ENCODE measurements around the gene DGKH.
"Not testable (repeated sequence)": the region's sequence is repeated elsewhere in the genome, so short reads cannot be mapped to it uniquely, and the experiment has no call there.

DGKH gene

GRCh38 chr13:42070599-42070998 lies 22.2 kb downstream of the DGKH start:
- CTCF ChIA-PET, DNase-seq, H3K4me3 Mint-ChIP-seq, H3K27me3 Mint-ChIP-seq, H3K9me3 Mint-ChIP-seq, H3K27ac Mint-ChIP-seq: not testable (repeated sequence)
- peaks cover 21% of the 10 kb centered on the region for H3K4me1 Mint-ChIP-seq
- peaks cover 39% of the 10 kb centered on the region for H3K36me3 Mint-ChIP-seq

GRCh38 chr13:42071179-42071578 lies 22.7 kb downstream of the DGKH start:
- H3K4me1 Mint-ChIP-seq = peaks cover 21% of the 10 kb centered on the region
- H3K4me3 Mint-ChIP-seq, H3K27ac Mint-ChIP-seq: not testable (repeated sequence)

GRCh38 chr13:42071672-42072419 lies 23.4 kb downstream of the DGKH start:
- peaks cover 31% of the 10 kb centered on the region for H3K36me3 Mint-ChIP-seq
- no peak overlapping the region for H3K4me3 Mint-ChIP-seq
- no peak overlapping the region for H3K27ac Mint-ChIP-seq

More at GRCh38 chr13:42071179-42071578, 22.7 kb downstream of the DGKH start:
- H3K9me3 Mint-ChIP-seq, CTCF ChIA-PET, DNase-seq, H3K27me3 Mint-ChIP-seq: not testable (repeated sequence)
- peaks cover 36% of the 10 kb centered on the region for H3K36me3 Mint-ChIP-seq

GRCh38 chr13:42073683-42074082 lies 25.2 kb downstream of the DGKH start:
- DNase-seq = no peak
- H3K4me1 Mint-ChIP-seq = peaks cover 21% of the 10 kb centered on the region
- H3K9me3 Mint-ChIP-seq = no peaks in the 10 kb centered on the region
- CTCF ChIA-PET = interaction anchor here (0.7 kb wide), 1 partner anchor 11 kb away, joined by 3 read pairs; no protein-coding TSS in a partner anchor
- H3K27me3 Mint-ChIP-seq = no peaks in the 10 kb centered on the region
- no peak overlapping the region for H3K27ac Mint-ChIP-seq
- peaks cover 29% of the 10 kb centered on the region for H3K36me3 Mint-ChIP-seq
- H3K4me3 Mint-ChIP-seq = no peak overlapping the region

More at GRCh38 chr13:42071672-42072419, 23.4 kb downstream of the DGKH start:
- Mint-ChIP-seq H3K27me3 (no peaks in the 10 kb centered on the region), H3K9me3 (no peaks in the 10 kb centered on the region), H3K4me1 (peaks cover 21% of the 10 kb centered on the region)
- no peak for DNase-seq
- CTCF ChIA-PET = interaction anchor here (0.6 kb wide), 1 partner anchor 211 kb away, joined by 3 read pairs; no protein-coding TSS in a partner anchor

- Mint-ChIP-seq H3K4me3 (no peak overlapping the region), H3K27me3 (no peaks in the 10 kb centered on the region), H3K27ac (no peak overlapping the region), H3K9me3 (no peaks in the 10 kb centered on the region), H3K4me1 (peaks cover 14% of the 10 kb centered on the region), H3K36me3 (peaks cover 14% of the 10 kb centered on the region)
- CTCF ChIA-PET = interaction anchor here (0.9 kb wide), 1 partner anchor 11 kb away, joined by 3 read pairs; no protein-coding TSS in a partner anchor
- DNase-seq = no peak
Observed at GRCh38 chr13:42075517-42075916, 27.1 kb downstream of the DGKH start.

GRCh38 chr13:42076309-42076713 lies 27.9 kb downstream of the DGKH start:
- Mint-ChIP-seq H3K36me3 (peaks cover 7% of the 10 kb centered on the region), H3K9me3 (no peaks in the 10 kb centered on the region), H3K4me1 (peaks cover 6% of the 10 kb centered on the region), H3K4me3 (no peak overlapping the region), H3K27ac (no peak overlapping the region), H3K27me3 (no peaks in the 10 kb centered on the region)
- DNase-seq = no peak
- CTCF ChIA-PET = no interaction called here

GRCh38 chr13:42078128-42078808 lies 29.8 kb downstream of the DGKH start:
- H3K36me3 Mint-ChIP-seq = peaks cover 15% of the 10 kb centered on the region
- no peak overlapping the region for H3K4me3 Mint-ChIP-seq
- H3K27ac Mint-ChIP-seq = no peak overlapping the region
- H3K27me3 Mint-ChIP-seq = no peaks in the 10 kb centered on the region
- H3K4me1 Mint-ChIP-seq = no peaks in the 10 kb centered on the region
- DNase-seq = no peak
- no peaks in the 10 kb centered on the region for H3K9me3 Mint-ChIP-seq
- CTCF ChIA-PET = no interaction called here

GRCh38 chr13:42083138-42083770 lies 34.8 kb downstream of the DGKH start:
- H3K27me3 Mint-ChIP-seq = no peaks in the 10 kb centered on the region
- no peak overlapping the region for H3K27ac Mint-ChIP-seq
- CTCF ChIA-PET = no interaction called here
- no peak for DNase-seq
- H3K4me1 Mint-ChIP-seq = no peaks in the 10 kb centered on the region
- no peak overlapping the region for H3K4me3 Mint-ChIP-seq
- peaks cover 2% of the 10 kb centered on the region for H3K9me3 Mint-ChIP-seq
- H3K36me3 Mint-ChIP-seq = peaks cover 22% of the 10 kb centered on the region

GRCh38 chr13:42084722-42085121 lies 36.3 kb downstream of the DGKH start:
- Mint-ChIP-seq H3K36me3 (peaks cover 22% of the 10 kb centered on the region), H3K4me1 (no peaks in the 10 kb centered on the region), H3K9me3 (peaks cover 2% of the 10 kb centered on the region), H3K27me3 (no peaks in the 10 kb centered on the region), H3K4me3 (no peak overlapping the region), H3K27ac (no peak overlapping the region)
- no peak for DNase-seq
- CTCF ChIA-PET = interaction anchor here (0.7 kb wide), 1 partner anchor 58 kb away, joined by 4 read pairs; no protein-coding TSS in a partner anchor

- H3K27ac Mint-ChIP-seq = no peak overlapping the region
- peaks cover 28% of the 10 kb centered on the region for H3K36me3 Mint-ChIP-seq
- H3K9me3 Mint-ChIP-seq = peaks cover 2% of the 10 kb centered on the region
- H3K4me1 Mint-ChIP-seq = no peaks in the 10 kb centered on the region
- H3K4me3 Mint-ChIP-seq = no peak overlapping the region
- CTCF ChIA-PET = no interaction called here
- DNase-seq = no peak
- no peaks in the 10 kb centered on the region for H3K27me3 Mint-ChIP-seq
Observed at GRCh38 chr13:42086582-42086981, 38.1 kb downstream of the DGKH start.

- CTCF ChIA-PET = interaction anchor here (0.6 kb wide), 1 partner anchor 141 kb away, joined by 3 read pairs; no protein-coding TSS in a partner anchor
- H3K4me3 Mint-ChIP-seq = no peak overlapping the region
- no peaks in the 10 kb centered on the region for H3K27me3 Mint-ChIP-seq
- H3K36me3 Mint-ChIP-seq = peaks cover 10% of the 10 kb centered on the region
- no peak for DNase-seq
- H3K9me3 Mint-ChIP-seq = no peaks in the 10 kb centered on the region
- H3K27ac Mint-ChIP-seq = no peak overlapping the region
- H3K4me1 Mint-ChIP-seq = no peaks in the 10 kb centered on the region
Observed at GRCh38 chr13:42094516-42095040, 46.1 kb downstream of the DGKH start.

GRCh38 chr13:42096222-42096621 lies 47.8 kb downstream of the DGKH start:
- H3K27me3 Mint-ChIP-seq, H3K36me3 Mint-ChIP-seq, H3K27ac Mint-ChIP-seq, H3K4me1 Mint-ChIP-seq, DNase-seq, CTCF ChIA-PET, H3K4me3 Mint-ChIP-seq, H3K9me3 Mint-ChIP-seq: not testable (repeated sequence)

- no peaks in the 10 kb centered on the region for H3K27me3 Mint-ChIP-seq
- H3K27ac Mint-ChIP-seq = no peak overlapping the region
- H3K4me3 Mint-ChIP-seq = no peak overlapping the region
- no peak for DNase-seq
- CTCF ChIA-PET = interaction anchor here (1.2 kb wide), 1 partner anchor 9 kb away, joined by 3 read pairs; no protein-coding TSS in a partner anchor
- H3K36me3 Mint-ChIP-seq = no peaks in the 10 kb centered on the region
- no peaks in the 10 kb centered on the region for H3K9me3 Mint-ChIP-seq
- H3K4me1 Mint-ChIP-seq = peaks cover 19% of the 10 kb centered on the region
Observed at GRCh38 chr13:42099962-42100675, 51.7 kb downstream of the DGKH start.

GRCh38 chr13:42100960-42101359 lies 52.5 kb downstream of the DGKH start:
- Mint-ChIP-seq H3K27me3 (no peaks in the 10 kb centered on the region), H3K27ac (no peak overlapping the region), H3K4me1 (peaks cover 19% of the 10 kb centered on the region), H3K9me3 (no peaks in the 10 kb centered on the region), H3K4me3 (no peak overlapping the region), H3K36me3 (no peaks in the 10 kb centered on the region)
- DNase-seq = no peak
- CTCF ChIA-PET = no interaction called here

All from activated naive CD4-positive, alpha-beta T cell treated with anti-CD3 and anti-CD28 coated beads, Interleukin-2, amount 10 ng/mL, durations not matched to agents 7 days and 5 days (primary cell).